ENCODE results near the gene RNF148.

GRCh38 chr7:122689346-122690109 lies 13.2 kb downstream of the RNF148 start:
- no peak for TF ChIP-seq CTCF (IDR thresholded peaks at IDR 0.05)
- TF ChIP-seq POLR2A (IDR thresholded peaks at IDR 0.05; ENCODE audit: low read length): no peak
- no peak for TF ChIP-seq FOSB (CRISPR knock-in tag; IDR thresholded peaks at IDR 0.05)
- no peak for TF ChIP-seq MAZ (IDR thresholded peaks at IDR 0.05; ENCODE audit: borderline replicate concordance, low read depth, low read length)
- TF ChIP-seq TP53 (CRISPR knock-in tag; IDR thresholded peaks at IDR 0.05): no peak
- no peak for TF ChIP-seq FOSL2 (IDR thresholded peaks at IDR 0.05)
- no peak for TF ChIP-seq FOSL2 (CRISPR knock-in tag; IDR thresholded peaks at IDR 0.05)
- no peak for TF ChIP-seq FOXS1 (CRISPR knock-in tag; IDR thresholded peaks at IDR 0.05)
- no peak for TF ChIP-seq RCOR1 (IDR thresholded peaks at IDR 0.05; ENCODE audit: low read depth, low read length)
- no peak for TF ChIP-seq SMC3 (IDR thresholded peaks at IDR 0.05)
- no peak for TF ChIP-seq MAX (IDR thresholded peaks at IDR 0.05)
- TF ChIP-seq KDM1A (IDR thresholded peaks at IDR 0.05; ENCODE audit: low read depth): no peak
- TF ChIP-seq CHD2 (IDR thresholded peaks at IDR 0.05; ENCODE audit: low read length, partially characterized antibody): no peak
- TF ChIP-seq RAD21 (conservative IDR thresholded peaks at IDR 0.05 in 1 of 2, IDR thresholded peaks at IDR 0.05 in 1 of 2): no peak
- no peak for TF ChIP-seq RNF2 (IDR thresholded peaks at IDR 0.05; ENCODE audit: borderline replicate concordance, low read depth)

Measured in A549 (cell line).